ENCODE results near the gene ALDH2. TPM values are rescaled to one million over a fixed set of nuclear protein-coding genes. Genes with fewer than 3 reads are reported as not detected.

The ALDH2 gene
- total and polyA plus RNA-seq, 10 of the 15 experiments (the other 5 are each of a cell fraction or from before 2014, with no cell fraction given) = 1.4 to 16.4 (median 8.7) TPM

DNA sequence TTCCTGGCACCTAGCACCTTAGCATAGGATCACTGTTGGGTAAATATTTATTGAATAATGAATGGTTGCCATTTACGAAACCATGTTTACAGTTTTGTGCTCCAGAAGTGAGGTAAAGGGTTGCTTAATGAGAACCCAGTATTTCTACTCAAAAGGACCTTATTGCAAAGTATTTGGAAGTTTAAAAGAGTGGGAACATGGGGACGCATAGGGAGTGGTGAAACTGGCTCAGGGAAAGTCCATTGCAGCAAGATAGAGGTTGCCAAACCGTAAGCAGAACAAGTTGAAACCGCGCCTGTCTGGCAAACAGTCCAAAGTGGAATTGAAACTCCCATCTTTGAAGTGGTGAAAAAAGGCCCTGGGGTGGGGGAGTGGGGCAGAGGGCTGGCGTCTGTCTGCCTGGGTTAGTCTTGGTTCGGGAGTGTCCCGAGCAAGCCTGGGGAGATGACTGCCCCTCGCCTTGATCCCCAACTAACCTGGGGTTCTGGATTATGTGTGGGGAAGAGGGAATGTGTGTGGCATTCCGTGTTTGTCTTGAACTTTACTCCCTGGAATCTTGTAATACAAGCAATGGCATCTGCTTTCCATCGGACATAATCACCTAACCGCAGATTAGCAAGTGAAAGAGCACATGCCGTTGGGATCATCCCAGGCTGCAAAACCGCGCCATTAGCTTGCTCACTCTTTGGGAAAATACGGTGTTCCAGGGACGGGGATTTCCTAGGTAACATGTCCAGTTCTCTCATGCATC is 7.2 kb downstream of the ALDH2 start (continued):
- TF ChIP-seq NR2F1 (conservative IDR thresholded peaks at IDR 0.05) (peak; percentile 45; the same call in 1 of the 2 replicates), TCF12 (IDR thresholded peaks at IDR 0.05; ENCODE audit: low read depth, low read length) (no peak), CEBPB (IDR thresholded peaks at IDR 0.05; ENCODE audit: borderline replicate concordance in 1 of 2, low read depth in 2 of 2, low read length in 2 of 2) (no peak), TCF7 (IDR thresholded peaks at IDR 0.05; ENCODE audit: borderline replicate concordance) (peak; percentile 97), BACH1 (IDR thresholded peaks at IDR 0.05; ENCODE audit: borderline replicate concordance) (peak; percentile 47; the same call in 1 of the 2 replicates), EED (IDR thresholded peaks at IDR 0.05; ENCODE audit: low read depth) (peak; percentile 84), RELA (IDR thresholded peaks at IDR 0.05; ENCODE audit: borderline replicate concordance, partially characterized antibody) (peak; percentile 26), CHD4 (IDR thresholded peaks at IDR 0.05) (no peak), NBN (IDR thresholded peaks at IDR 0.05) (peak; percentile 88), POLR2AphosphoS2 (IDR thresholded peaks at IDR 0.05; ENCODE audit: low read depth, low read length) (no peak), TCF3 (IDR thresholded peaks at IDR 0.05; ENCODE audit: borderline replicate concordance, insufficient read depth, low read depth, low read length) (no peak), NFYB (IDR thresholded peaks at IDR 0.05; ENCODE audit: insufficient read depth, low read depth, low read length) (no peak), ZNF24 (IDR thresholded peaks at IDR 0.05) (peak; percentile 34; the same call in 1 of the 2 replicates), GATAD2B (conservative IDR thresholded peaks at IDR 0.05; ENCODE audit: low read depth) (peak; percentile 55), ZNF384 (IDR thresholded peaks at IDR 0.05; ENCODE audit: borderline replicate concordance, low read depth, low read length) (no peak), SUPT20H (IDR thresholded peaks at IDR 0.05; ENCODE audit: borderline replicate concordance, control insufficient read depth, low read depth, low read length) (no peak), SP1 (IDR thresholded peaks at IDR 0.05; ENCODE audit: low read depth, low read length) (peak; percentile 28), POU2F2 (IDR thresholded peaks at IDR 0.05; ENCODE audit: borderline replicate concordance, low read depth, low read length) (peak; percentile 10; the same call in 1 of the 3 replicates), RBBP5 (conservative IDR thresholded peaks at IDR 0.05) (no peak), TAF1 (IDR thresholded peaks at IDR 0.05; ENCODE audit: borderline replicate concordance, low read depth, low read length) (0 out of 2 replicates have a peak, but pooled peaks have one; percentile 23), IRF4 (IDR thresholded peaks at IDR 0.05; ENCODE audit: low read depth, low read length) (peak; percentile 85), RCOR1 (conservative IDR thresholded peaks at IDR 0.05; ENCODE audit: low read depth, low read length) (no peak)
- TF ChIP-seq, protein P1, sequence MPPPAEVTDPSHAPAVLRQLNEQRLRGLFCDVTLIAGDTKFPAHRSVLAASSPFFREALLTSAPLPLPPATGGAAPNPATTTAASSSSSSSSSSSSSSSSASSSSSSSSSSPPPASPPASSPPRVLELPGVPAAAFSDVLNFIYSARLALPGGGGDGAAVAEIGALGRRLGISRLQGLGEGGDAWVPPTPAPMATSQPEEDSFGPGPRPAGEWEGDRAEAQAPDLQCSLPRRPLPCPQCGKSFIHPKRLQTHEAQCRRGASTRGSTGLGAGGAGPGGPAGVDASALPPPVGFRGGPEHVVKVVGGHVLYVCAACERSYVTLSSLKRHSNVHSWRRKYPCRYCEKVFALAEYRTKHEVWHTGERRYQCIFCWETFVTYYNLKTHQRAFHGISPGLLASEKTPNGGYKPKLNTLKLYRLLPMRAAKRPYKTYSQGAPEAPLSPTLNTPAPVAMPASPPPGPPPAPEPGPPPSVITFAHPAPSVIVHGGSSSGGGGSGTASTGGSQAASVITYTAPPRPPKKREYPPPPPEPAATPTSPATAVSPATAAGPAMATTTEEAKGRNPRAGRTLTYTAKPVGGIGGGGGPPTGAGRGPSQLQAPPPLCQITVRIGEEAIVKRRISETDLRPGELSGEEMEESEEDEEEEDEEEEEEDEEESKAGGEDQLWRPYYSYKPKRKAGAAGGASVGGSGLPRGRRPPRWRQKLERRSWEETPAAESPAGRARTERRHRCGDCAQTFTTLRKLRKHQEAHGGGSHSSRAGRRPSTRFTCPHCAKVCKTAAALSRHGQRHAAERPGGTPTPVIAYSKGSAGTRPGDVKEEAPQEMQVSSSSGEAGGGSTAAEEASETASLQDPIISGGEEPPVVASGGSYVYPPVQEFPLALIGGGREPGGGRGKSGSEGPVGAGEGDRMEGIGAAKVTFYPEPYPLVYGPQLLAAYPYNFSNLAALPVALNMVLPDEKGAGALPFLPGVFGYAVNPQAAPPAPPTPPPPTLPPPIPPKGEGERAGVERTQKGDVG (CRISPR knock-in tag; IDR thresholded peaks at IDR 0.05) = no peak
- TF ChIP-seq, protein P2, sequence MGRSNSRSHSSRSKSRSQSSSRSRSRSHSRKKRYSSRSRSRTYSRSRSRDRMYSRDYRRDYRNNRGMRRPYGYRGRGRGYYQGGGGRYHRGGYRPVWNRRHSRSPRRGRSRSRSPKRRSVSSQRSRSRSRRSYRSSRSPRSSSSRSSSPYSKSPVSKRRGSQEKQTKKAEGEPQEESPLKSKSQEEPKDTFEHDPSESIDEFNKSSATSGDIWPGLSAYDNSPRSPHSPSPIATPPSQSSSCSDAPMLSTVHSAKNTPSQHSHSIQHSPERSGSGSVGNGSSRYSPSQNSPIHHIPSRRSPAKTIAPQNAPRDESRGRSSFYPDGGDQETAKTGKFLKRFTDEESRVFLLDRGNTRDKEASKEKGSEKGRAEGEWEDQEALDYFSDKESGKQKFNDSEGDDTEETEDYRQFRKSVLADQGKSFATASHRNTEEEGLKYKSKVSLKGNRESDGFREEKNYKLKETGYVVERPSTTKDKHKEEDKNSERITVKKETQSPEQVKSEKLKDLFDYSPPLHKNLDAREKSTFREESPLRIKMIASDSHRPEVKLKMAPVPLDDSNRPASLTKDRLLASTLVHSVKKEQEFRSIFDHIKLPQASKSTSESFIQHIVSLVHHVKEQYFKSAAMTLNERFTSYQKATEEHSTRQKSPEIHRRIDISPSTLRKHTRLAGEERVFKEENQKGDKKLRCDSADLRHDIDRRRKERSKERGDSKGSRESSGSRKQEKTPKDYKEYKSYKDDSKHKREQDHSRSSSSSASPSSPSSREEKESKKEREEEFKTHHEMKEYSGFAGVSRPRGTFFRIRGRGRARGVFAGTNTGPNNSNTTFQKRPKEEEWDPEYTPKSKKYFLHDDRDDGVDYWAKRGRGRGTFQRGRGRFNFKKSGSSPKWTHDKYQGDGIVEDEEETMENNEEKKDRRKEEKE (IDR thresholded peaks at IDR 0.05) = no peak
- TF ChIP-seq, protein P3, sequence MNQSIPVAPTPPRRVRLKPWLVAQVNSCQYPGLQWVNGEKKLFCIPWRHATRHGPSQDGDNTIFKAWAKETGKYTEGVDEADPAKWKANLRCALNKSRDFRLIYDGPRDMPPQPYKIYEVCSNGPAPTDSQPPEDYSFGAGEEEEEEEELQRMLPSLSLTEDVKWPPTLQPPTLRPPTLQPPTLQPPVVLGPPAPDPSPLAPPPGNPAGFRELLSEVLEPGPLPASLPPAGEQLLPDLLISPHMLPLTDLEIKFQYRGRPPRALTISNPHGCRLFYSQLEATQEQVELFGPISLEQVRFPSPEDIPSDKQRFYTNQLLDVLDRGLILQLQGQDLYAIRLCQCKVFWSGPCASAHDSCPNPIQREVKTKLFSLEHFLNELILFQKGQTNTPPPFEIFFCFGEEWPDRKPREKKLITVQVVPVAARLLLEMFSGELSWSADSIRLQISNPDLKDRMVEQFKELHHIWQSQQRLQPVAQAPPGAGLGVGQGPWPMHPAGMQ (IDR thresholded peaks at IDR 0.05; ENCODE audit: borderline replicate concordance) = no peak

Measured in GM12878 (cell line).